ENCODE measurements around the gene EYA4. TPM values are rescaled to one million over a fixed set of nuclear protein-coding genes. Genes with fewer than 3 reads are reported as not detected.

The EYA4 gene
- total and polyA plus RNA-seq, 2 donors (not counting 3 experiments of a cell fraction or from before 2014, with no cell fraction given), result not detected

DNA sequence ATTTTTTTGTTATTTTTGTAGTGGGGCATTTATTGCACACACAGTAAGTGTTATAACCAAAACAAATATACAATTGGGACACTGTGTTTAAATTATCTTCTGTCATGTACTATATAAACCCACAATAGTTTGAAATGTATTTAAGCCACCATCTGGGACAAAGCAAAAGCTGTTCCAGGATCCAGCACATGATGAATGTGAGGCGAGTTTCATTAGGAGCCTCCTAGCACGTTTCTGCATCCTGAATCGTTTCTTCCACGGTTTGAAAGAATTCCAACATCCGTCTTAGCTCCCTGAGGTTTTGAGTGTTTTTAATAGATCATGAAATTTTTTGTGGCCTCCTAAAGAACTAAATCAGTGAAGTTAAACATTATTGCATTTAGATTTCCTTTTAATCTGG lies 65.8 kb downstream of the EYA4 start:
- Histone ChIP-seq H3K4me3 (replicated peaks in 1 of 3; ENCODE audit: insufficient read depth in 1 of 3, low read depth in 1 of 3, low read length in 3 of 3) (no peak overlapping the region), H3K27ac (ENCODE audit: insufficient read depth, low read depth, low read length) (no peak overlapping the region), H2AFZ (ENCODE audit: low read depth, low read length) (no peak overlapping the region), H3K4me1 (ENCODE audit: control insufficient read depth, extremely low read depth, insufficient read depth, low read length) (no peaks in the 10 kb centered on the region), H3K36me3 (ENCODE audit: control insufficient read depth in 2 of 2, extremely low read depth in 1 of 2, insufficient read depth in 2 of 2, low read length in 2 of 2) (no peaks in the 10 kb centered on the region), H4K20me1 (replicated peaks; ENCODE audit: control insufficient read depth, extremely low read depth, insufficient read depth, low read length) (no peaks in the 10 kb centered on the region), H3K9me3 (replicated peaks; ENCODE audit: control insufficient read depth, insufficient read depth, low read length) (no peaks in the 10 kb centered on the region), H3K4me2 (ENCODE audit: insufficient read depth, low read length) (no peak overlapping the region), H3K79me2 (ENCODE audit: control insufficient read depth, insufficient read depth, low read length) (no peaks in the 10 kb centered on the region), H3K9ac (replicated peaks; ENCODE audit: extremely low read depth, insufficient read depth, low read length) (no peak overlapping the region), H3K9me1 (replicated peaks; ENCODE audit: control insufficient read depth, extremely low read depth, insufficient read depth, low read length) (no peaks in the 10 kb centered on the region), H3K27me3 (ENCODE audit: control insufficient read depth in 2 of 2, insufficient read depth in 2 of 2, low read length in 2 of 2) (no peaks in the 10 kb centered on the region)
- DNase-seq (ENCODE audit: low read depth, low spot score) (no peak), FAIRE-seq (no peak)
- ChIA-PET POLR2A (no interaction called here), CTCF (no interaction called here)
- intact Hi-C loops (cut with micrococcal nuclease) (no loop called here), dilution Hi-C loops (cut with MboI; ENCODE audit: extremely low pct_ligation_motif_present, low sequenced_read_pairs) (no loop called here)
- BruUV-seq (replicated peaks), result no TSS peak
- TF ChIP-seq, protein P1, sequence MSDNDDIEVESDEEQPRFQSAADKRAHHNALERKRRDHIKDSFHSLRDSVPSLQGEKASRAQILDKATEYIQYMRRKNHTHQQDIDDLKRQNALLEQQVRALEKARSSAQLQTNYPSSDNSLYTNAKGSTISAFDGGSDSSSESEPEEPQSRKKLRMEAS (IDR thresholded peaks at IDR 0.05; ENCODE audit: insufficient read depth, insufficient read length), result no peak
- no peak for TF ChIP-seq JUN (IDR thresholded peaks at IDR 0.05; ENCODE audit: borderline replicate concordance, insufficient read depth, insufficient read length, low read depth)
- TF ChIP-seq GATA2 (IDR thresholded peaks at IDR 0.05; ENCODE audit: insufficient read depth, insufficient read length, low read depth, low read length), result no peak
- no peak for TF ChIP-seq CTCF (IDR thresholded peaks at IDR 0.05; ENCODE audit: extremely low read depth in 1 of 2, insufficient read depth in 1 of 2, low read depth in 1 of 2, low read length in 2 of 2)
- no peak for TF ChIP-seq POLR2A (IDR thresholded peaks at IDR 0.05; ENCODE audit: low read depth, low read length)
- no peak for TF ChIP-seq FOS (IDR thresholded peaks at IDR 0.05; ENCODE audit: borderline replicate concordance, insufficient read depth, low read length)
- no peak for TF ChIP-seq POLR2AphosphoS5 (IDR thresholded peaks at IDR 0.05; ENCODE audit: insufficient read depth, low read depth, low read length)
- no peak for TF ChIP-seq MYC (IDR thresholded peaks at IDR 0.05; ENCODE audit: low read depth, low read length)
- TF ChIP-seq EZH2 (IDR thresholded peaks at IDR 0.05; ENCODE audit: borderline replicate concordance, low read depth, low read length, severe bottlenecking), result no peak
